Panc1 (cell line): Measurements from ENCODE around the gene FAM8A1. TPM values are rescaled to one million over a fixed set of nuclear protein-coding genes. Genes with fewer than 3 reads are reported as not detected.

Experiments used
- ATAC-seq: fragments of 200-7000 bp; cut with Tn5 transposase; 2 replicates; pipeline ENCODE4 v1.9.1; 2020; ENCODE audit warnings: mild to moderate bottlenecking, moderate library complexity
- BruUV-seq: library from RNA; stranded (reverse); fragments of 400-500 nt; replicated peaks from 2 replicates; lab custom pipeline; 2021; lab: Mats Ljungman, UMichigan
- CTCF ChIA-PET: fragments of 300-600 bp; sonication (Branson Sonifier 250); formaldehyde crosslinking; loops from one replicate; lab custom pipeline; 2022; ENCODE audit warnings: antibody characterized with exemption; lab: Charles Lee
- POLR2A ChIA-PET: fragments of 300-600 bp; sonication (Branson Sonifier 250); formaldehyde crosslinking; loops from one replicate; lab custom pipeline; 2022; ENCODE audit warnings: antibody characterized with exemption; lab: Charles Lee
- DNase-seq: peaks from one replicate; pipeline ENCODE4 v3.0.0-alpha.2; 2010; ENCODE audit warnings: low read depth, low spot score
- H3K27ac ChIP-seq: 2 replicates; pipeline ENCODE4 v1.5.1; 2011; ENCODE audit warnings: mild to moderate bottlenecking, low read length, inconsistent platforms
- H3K27me3 ChIP-seq: fragments of 200-500 bp; sonication (Bioruptor generic); 2 replicates; pipeline ENCODE4 v1.6.0; 2014; ENCODE audit warnings: low read length, inconsistent platforms; ENCODE audit not compliant: control insufficient read depth, insufficient read depth
- H3K36me3 ChIP-seq: fragments of 200-500 bp; sonication (Bioruptor generic); 2 replicates; pipeline ENCODE4 v1.5.1; 2014; ENCODE audit warnings: inconsistent platforms, mild to moderate bottlenecking, low read length, moderate library complexity; ENCODE audit not compliant: control insufficient read depth, insufficient read depth
- H3K4me1 ChIP-seq: 2 replicates; pipeline ENCODE4 v1.5.1; 2011; ENCODE audit warnings: inconsistent platforms, mild to moderate bottlenecking, low read length, moderate library complexity; ENCODE audit not compliant: control insufficient read depth, insufficient read depth
- H3K4me3 ChIP-seq, 2 experiments: 2 replicates each; pipeline ENCODE4 v1.5.1; 2011 to 2012; ENCODE audit warnings: low read depth in 2 of 2, low read length in 2 of 2, mild to moderate bottlenecking in 2 of 2, inconsistent platforms in 1 of 2, moderate library complexity in 1 of 2
- H3K9me3 ChIP-seq: fragments of 200-500 bp; sonication (Bioruptor generic); 2 replicates; pipeline ENCODE4 v1.5.1; 2014; ENCODE audit warnings: low read depth, mild to moderate bottlenecking, inconsistent platforms, low read length, moderate library complexity; ENCODE audit not compliant: control insufficient read depth, insufficient read depth
- CTCF ChIP-seq: fragments of 450-650 bp; IDR thresholded peaks from 2 replicates; pipeline ENCODE4 v1.5.1; 2017; ENCODE audit warnings: mild to moderate bottlenecking
- POLR2AphosphoS5 ChIP-seq: IDR thresholded peaks from 2 replicates; pipeline ENCODE4 v1.6.1; 2012; ENCODE audit warnings: mild to moderate bottlenecking, low read depth, low read length, moderate library complexity
- SIN3A ChIP-seq: IDR thresholded peaks from 2 replicates; pipeline ENCODE4 v1.6.1; 2012; ENCODE audit warnings: low read depth, mild to moderate bottlenecking, low read length, moderate library complexity, borderline replicate concordance; ENCODE audit not compliant: insufficient read depth
- TCF7L2 ChIP-seq: IDR thresholded peaks from 2 replicates; pipeline ENCODE4 v1.6.1; 2011; ENCODE audit warnings: mild to moderate bottlenecking, low read depth, low read length, inconsistent platforms
- in situ Hi-C: cut with HindIII; loops from 2 replicates; pipeline ENCODE4 v1.10.0; 2016; ENCODE audit warnings: low sequenced_read_pairs, low pct_unique_long_range_greater_than_20kb
- intact Hi-C: fragments of 100-400 bp; cut with micrococcal nuclease; formaldehyde crosslinking; loops from one replicate; pipeline ENCODE4 v1.10.0; 2022; ENCODE audit not compliant: unreplicated experiment
- total RNA-seq: library from RNA; stranded (reverse); gene quantifications from one replicate; pipeline ENCODE4 v1.2.1, GENCODE V29; 2021; ENCODE audit not compliant: unreplicated experiment
- TF ChIP-seq, protein P1 (sequence below), 2 experiments: IDR thresholded peaks; 2 replicates each; pipeline ENCODE4 v1.6.1; 2011 to 2012; ENCODE audit warnings: low read depth in 2 of 2, control low read depth in 1 of 2, low read length in 1 of 2, mild to moderate bottlenecking in 1 of 2, moderate library complexity in 1 of 2; ENCODE audit not compliant: insufficient read depth in 1 of 2

Gene FAM8A1
- total RNA-seq, 1 experiment from 2014 or later, result 9.3 TPM

- Histone ChIP-seq H3K27ac (no peak overlapping the region), H3K36me3 (peaks cover 32% of the 10 kb centered on the region), H3K27me3 (no peaks in the 10 kb centered on the region), H3K4me3 (no peak overlapping the region), H3K4me1 (no peaks in the 10 kb centered on the region), H3K9me3 (no peaks in the 10 kb centered on the region)
- intact Hi-C loops, result no loop called here
- POLR2A ChIA-PET, result no interaction called here
- DNase-seq, result no peak
- in situ Hi-C loops, result no loop called here
- no peak for ATAC-seq
- BruUV-seq, result no TSS peak
- CTCF ChIA-PET, result no interaction called here
- TF ChIP-seq TCF7L2 (no peak), SIN3A (no peak), CTCF (no peak), POLR2AphosphoS5 (no peak)
- TF ChIP-seq, protein P1, sequence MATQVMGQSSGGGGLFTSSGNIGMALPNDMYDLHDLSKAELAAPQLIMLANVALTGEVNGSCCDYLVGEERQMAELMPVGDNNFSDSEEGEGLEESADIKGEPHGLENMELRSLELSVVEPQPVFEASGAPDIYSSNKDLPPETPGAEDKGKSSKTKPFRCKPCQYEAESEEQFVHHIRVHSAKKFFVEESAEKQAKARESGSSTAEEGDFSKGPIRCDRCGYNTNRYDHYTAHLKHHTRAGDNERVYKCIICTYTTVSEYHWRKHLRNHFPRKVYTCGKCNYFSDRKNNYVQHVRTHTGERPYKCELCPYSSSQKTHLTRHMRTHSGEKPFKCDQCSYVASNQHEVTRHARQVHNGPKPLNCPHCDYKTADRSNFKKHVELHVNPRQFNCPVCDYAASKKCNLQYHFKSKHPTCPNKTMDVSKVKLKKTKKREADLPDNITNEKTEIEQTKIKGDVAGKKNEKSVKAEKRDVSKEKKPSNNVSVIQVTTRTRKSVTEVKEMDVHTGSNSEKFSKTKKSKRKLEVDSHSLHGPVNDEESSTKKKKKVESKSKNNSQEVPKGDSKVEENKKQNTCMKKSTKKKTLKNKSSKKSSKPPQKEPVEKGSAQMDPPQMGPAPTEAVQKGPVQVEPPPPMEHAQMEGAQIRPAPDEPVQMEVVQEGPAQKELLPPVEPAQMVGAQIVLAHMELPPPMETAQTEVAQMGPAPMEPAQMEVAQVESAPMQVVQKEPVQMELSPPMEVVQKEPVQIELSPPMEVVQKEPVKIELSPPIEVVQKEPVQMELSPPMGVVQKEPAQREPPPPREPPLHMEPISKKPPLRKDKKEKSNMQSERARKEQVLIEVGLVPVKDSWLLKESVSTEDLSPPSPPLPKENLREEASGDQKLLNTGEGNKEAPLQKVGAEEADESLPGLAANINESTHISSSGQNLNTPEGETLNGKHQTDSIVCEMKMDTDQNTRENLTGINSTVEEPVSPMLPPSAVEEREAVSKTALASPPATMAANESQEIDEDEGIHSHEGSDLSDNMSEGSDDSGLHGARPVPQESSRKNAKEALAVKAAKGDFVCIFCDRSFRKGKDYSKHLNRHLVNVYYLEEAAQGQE (IDR thresholded peaks at IDR 0.05; ENCODE audit: insufficient read depth in 1 of 2, low read depth in 2 of 2, low read length in 1 of 2), result no peak
Observed at GRCh38 chr6:17621003-17621402, 20.9 kb downstream of the FAM8A1 start.

DNA sequence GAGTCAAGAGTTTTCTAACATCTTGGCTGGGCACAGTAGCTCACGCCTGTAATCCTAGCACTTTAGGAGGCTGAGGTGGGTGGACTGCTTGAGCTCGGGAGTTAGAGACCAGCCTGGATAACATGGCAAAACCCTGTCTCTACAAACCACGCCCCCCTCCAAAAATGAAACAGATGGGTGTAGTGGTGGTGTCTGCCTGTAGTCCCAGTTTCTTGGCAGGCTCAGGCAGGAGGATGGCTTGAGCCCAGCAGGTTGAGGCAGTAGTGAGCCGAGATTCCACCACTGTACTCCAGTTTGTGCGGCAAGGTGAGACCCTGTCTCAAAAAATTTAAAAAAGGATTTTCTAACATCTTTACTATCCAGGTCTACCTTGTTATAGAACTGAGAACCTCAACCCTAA, 22.0 kb downstream of the FAM8A1 start:
- intact Hi-C loops (no loop called here), in situ Hi-C loops (no loop called here)
- ATAC-seq, result no peak
- TF ChIP-seq CTCF (no peak), POLR2AphosphoS5 (no peak), SIN3A (no peak), TCF7L2 (no peak)
- TF ChIP-seq, protein P1 (IDR thresholded peaks at IDR 0.05; ENCODE audit: insufficient read depth in 1 of 2, low read depth in 2 of 2, low read length in 1 of 2), result no peak
- no peaks in the 10 kb centered on the region for H3K9me3 ChIP-seq
- H3K4me1 ChIP-seq, result no peaks in the 10 kb centered on the region
- POLR2A ChIA-PET, result no interaction called here
- H3K27ac ChIP-seq, result no peak overlapping the region
- CTCF ChIA-PET, result no interaction called here
- H3K27me3 ChIP-seq, result no peaks in the 10 kb centered on the region
- TSS peak; percentile 16 for BruUV-seq
- peaks cover 43% of the 10 kb centered on the region for H3K36me3 ChIP-seq
- DNase-seq, result no peak
- H3K4me3 ChIP-seq, result no peak overlapping the region
